GM21737 (cell line): ENCODE data around the gene SIGLEC7.
"Not testable (repeated sequence)": the region's sequence is repeated elsewhere in the genome, so short reads cannot be mapped to it uniquely, and the experiment has no call there.

Experiments used
- ATAC-seq: cut with Tn5 transposase; IDR thresholded peaks from one replicate; pipeline ENCODE4 v1.9.1; 2021; ENCODE audit warnings: mild to moderate bottlenecking, moderate library complexity; ENCODE audit not compliant: unreplicated experiment

SIGLEC7 gene

GRCh38 chr19:51137792-51138425 is 4.2 kb upstream of the SIGLEC7 start:
- no peak for ATAC-seq

- no peak for ATAC-seq
Measured at GRCh38 chr19:51138549-51138979, 3.5 kb upstream of the SIGLEC7 start.

- no peak for ATAC-seq
Measured at GRCh38 chr19:51139299-51140014, 2.6 kb upstream of the SIGLEC7 start.

- ATAC-seq: no peak
Measured at GRCh38 chr19:51140441-51140840, 1.7 kb upstream of the SIGLEC7 start.

- ATAC-seq: no peak
Measured at GRCh38 chr19:51141181-51141580, 920 bp upstream of the SIGLEC7 start.

- ATAC-seq: not testable (repeated sequence)
Measured at GRCh38 chr19:51142809-51143475, 841 bp downstream of the SIGLEC7 start.

- no peak for ATAC-seq
Measured at GRCh38 chr19:51143486-51143885, 1.4 kb downstream of the SIGLEC7 start.

GRCh38 chr19:51144482-51145045 is 2.5 kb downstream of the SIGLEC7 start:
- ATAC-seq: no peak

- no peak for ATAC-seq
Measured at GRCh38 chr19:51145916-51146493, 3.9 kb downstream of the SIGLEC7 start.

- ATAC-seq: no peak
Measured at GRCh38 chr19:51146751-51147150, 4.7 kb downstream of the SIGLEC7 start.

- no peak for ATAC-seq
Measured at GRCh38 chr19:51147663-51148062, 5.6 kb downstream of the SIGLEC7 start.

- no peak for ATAC-seq
Measured at GRCh38 chr19:51148580-51148979, 6.5 kb downstream of the SIGLEC7 start.

GRCh38 chr19:51150627-51151026 is 8.5 kb downstream of the SIGLEC7 start:
- no peak for ATAC-seq

GRCh38 chr19:51156710-51157109 is 14.6 kb downstream of the SIGLEC7 start:
- no peak for ATAC-seq

- ATAC-seq: no peak
Measured at GRCh38 chr19:51157265-51157664, 15.2 kb downstream of the SIGLEC7 start.

- ATAC-seq: no peak
Measured at GRCh38 chr19:51158474-51159129, 16.5 kb downstream of the SIGLEC7 start.

- ATAC-seq: no peak
Measured at GRCh38 chr19:51159656-51160055, 17.6 kb downstream of the SIGLEC7 start.

- no peak for ATAC-seq
Measured at GRCh38 chr19:51161266-51161665, 19.2 kb downstream of the SIGLEC7 start.

- ATAC-seq: no peak
Measured at GRCh38 chr19:51161867-51162496, 19.9 kb downstream of the SIGLEC7 start.

GRCh38 chr19:51163257-51163656 is 21.2 kb downstream of the SIGLEC7 start:
- ATAC-seq: no peak
